ENCODE data around the gene CACNA2D4. TPM values are rescaled to one million over a fixed set of nuclear protein-coding genes. Genes with fewer than 3 reads are reported as not detected.
A peak's percentile ranks its signal among the peaks of the same experiment; 100 is the strongest.

CACNA2D4 gene
- total and polyA plus RNA-seq, 2 of the 13 experiments (the other 11 are each of a cell fraction or from before 2014, with no cell fraction given), result 14.2 to 136 TPM

DNA sequence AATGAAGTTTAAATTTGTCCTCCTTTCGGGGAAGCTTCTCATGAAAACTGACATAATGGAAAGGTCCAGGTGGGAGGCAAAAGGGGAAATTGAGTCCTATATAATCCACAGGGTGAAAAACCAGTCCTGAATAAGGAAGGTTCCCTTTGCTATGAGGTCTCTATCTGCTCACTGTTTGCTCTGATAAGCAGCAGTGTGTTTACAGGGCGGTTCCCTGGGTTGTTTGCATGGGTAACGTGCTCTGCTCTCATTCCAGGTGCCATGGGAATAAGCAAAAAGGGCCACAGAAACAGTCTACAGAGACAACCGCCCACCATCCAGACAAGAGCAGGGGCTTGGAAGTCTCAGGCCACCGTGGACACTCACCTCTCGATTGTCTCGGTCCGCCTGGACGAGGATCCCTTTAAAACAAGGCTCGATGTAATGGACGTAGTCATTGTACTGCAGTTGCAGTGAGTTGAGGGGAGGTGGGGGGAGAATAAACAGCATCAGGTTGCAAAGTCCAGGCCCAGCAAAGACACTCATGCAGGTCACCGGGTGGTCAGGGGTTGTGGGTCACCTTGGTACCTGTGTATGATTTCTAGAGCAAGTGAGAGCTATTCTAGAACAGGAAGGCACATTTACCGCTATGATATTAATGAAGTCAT is 32.7 kb downstream of the CACNA2D4 start:
- in situ Hi-C loops (cut with HindIII; ENCODE audit: extremely low pct_ligation_motif_present, low pct_unique_long_range_greater_than_20kb) (no loop called here), intact Hi-C loops (cut with micrococcal nuclease; ENCODE audit: unreplicated experiment) (no loop called here)
- peak overlapping the region in 2 of 3 experiments; percentile 8 to 48; a peak in 2 of 6 replicates for H3K4me3 ChIP-seq (replicated peaks in 1 of 3; ENCODE audit: insufficient read depth in 1 of 3, low read depth in 2 of 3, low read length in 3 of 3)
- H3K4me1 ChIP-seq (ENCODE audit: insufficient read depth, low read length), result peaks cover 23% of the 10 kb centered on the region
- no peak overlapping the region for H3K27ac ChIP-seq (ENCODE audit: extremely low read length, insufficient read depth, low read length)
- H3K79me2 ChIP-seq (ENCODE audit: insufficient read depth, low read length), result no peaks in the 10 kb centered on the region
- H3K4me2 ChIP-seq (ENCODE audit: low read depth, low read length), result peak overlapping the region; percentile 69
- CTCF ChIA-PET (ENCODE audit: low intra/inter-chr PET ratio, low total read pairs), result no interaction called here
- ATAC-seq (peak; percentile 86), FAIRE-seq (no peak), DNase-seq (ENCODE audit: low spot score) (peak; percentile 32)
- peaks cover 6 to 35% of the 10 kb centered on the region in 2 experiments; a peak in 3 of 5 replicates for H3K27me3 ChIP-seq (ENCODE audit: control insufficient read depth in 1 of 2, insufficient read depth in 2 of 2, low read length in 2 of 2)
- H3K36me3 ChIP-seq (replicated peaks in 1 of 2; ENCODE audit: control insufficient read depth in 1 of 2, insufficient read depth in 2 of 2, low read length in 2 of 2), result no peaks in the 10 kb centered on the region
- POLR2A ChIA-PET, result no interaction called here
- no peaks in the 10 kb centered on the region for H4K20me1 ChIP-seq (ENCODE audit: insufficient read depth, low read length)
- H2AFZ ChIP-seq (ENCODE audit: low read length), result peak overlapping the region; percentile 86
- H3K9ac ChIP-seq (ENCODE audit: insufficient read depth, low read depth, low read length), result no peak overlapping the region
- no TSS peak for BruUV-seq (replicated peaks)
- 7% methylated on average over 12 of the region's 13 CpGs for WGBS (ENCODE audit: low lambda C conversion rate)
- no peaks in the 10 kb centered on the region for H3K9me3 ChIP-seq (ENCODE audit: low read length)
- TF ChIP-seq, protein P1, sequence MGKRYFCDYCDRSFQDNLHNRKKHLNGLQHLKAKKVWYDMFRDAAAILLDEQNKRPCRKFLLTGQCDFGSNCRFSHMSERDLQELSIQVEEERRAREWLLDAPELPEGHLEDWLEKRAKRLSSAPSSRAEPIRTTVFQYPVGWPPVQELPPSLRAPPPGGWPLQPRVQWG (CRISPR knock-in tag; IDR thresholded peaks at IDR 0.05; ENCODE audit: borderline replicate concordance, low read depth), result no peak
- TF ChIP-seq, protein P2, sequence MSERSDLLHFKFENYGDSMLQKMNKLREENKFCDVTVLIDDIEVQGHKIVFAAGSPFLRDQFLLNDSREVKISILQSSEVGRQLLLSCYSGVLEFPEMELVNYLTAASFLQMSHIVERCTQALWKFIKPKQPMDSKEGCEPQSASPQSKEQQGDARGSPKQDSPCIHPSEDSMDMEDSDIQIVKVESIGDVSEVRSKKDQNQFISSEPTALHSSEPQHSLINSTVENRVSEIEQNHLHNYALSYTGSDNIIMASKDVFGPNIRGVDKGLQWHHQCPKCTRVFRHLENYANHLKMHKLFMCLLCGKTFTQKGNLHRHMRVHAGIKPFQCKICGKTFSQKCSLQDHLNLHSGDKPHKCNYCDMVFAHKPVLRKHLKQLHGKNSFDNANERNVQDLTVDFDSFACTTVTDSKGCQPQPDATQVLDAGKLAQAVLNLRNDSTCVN (CRISPR knock-in tag; IDR thresholded peaks at IDR 0.05; ENCODE audit: borderline replicate concordance), result peak; percentile 87
- TF ChIP-seq, protein P3, sequence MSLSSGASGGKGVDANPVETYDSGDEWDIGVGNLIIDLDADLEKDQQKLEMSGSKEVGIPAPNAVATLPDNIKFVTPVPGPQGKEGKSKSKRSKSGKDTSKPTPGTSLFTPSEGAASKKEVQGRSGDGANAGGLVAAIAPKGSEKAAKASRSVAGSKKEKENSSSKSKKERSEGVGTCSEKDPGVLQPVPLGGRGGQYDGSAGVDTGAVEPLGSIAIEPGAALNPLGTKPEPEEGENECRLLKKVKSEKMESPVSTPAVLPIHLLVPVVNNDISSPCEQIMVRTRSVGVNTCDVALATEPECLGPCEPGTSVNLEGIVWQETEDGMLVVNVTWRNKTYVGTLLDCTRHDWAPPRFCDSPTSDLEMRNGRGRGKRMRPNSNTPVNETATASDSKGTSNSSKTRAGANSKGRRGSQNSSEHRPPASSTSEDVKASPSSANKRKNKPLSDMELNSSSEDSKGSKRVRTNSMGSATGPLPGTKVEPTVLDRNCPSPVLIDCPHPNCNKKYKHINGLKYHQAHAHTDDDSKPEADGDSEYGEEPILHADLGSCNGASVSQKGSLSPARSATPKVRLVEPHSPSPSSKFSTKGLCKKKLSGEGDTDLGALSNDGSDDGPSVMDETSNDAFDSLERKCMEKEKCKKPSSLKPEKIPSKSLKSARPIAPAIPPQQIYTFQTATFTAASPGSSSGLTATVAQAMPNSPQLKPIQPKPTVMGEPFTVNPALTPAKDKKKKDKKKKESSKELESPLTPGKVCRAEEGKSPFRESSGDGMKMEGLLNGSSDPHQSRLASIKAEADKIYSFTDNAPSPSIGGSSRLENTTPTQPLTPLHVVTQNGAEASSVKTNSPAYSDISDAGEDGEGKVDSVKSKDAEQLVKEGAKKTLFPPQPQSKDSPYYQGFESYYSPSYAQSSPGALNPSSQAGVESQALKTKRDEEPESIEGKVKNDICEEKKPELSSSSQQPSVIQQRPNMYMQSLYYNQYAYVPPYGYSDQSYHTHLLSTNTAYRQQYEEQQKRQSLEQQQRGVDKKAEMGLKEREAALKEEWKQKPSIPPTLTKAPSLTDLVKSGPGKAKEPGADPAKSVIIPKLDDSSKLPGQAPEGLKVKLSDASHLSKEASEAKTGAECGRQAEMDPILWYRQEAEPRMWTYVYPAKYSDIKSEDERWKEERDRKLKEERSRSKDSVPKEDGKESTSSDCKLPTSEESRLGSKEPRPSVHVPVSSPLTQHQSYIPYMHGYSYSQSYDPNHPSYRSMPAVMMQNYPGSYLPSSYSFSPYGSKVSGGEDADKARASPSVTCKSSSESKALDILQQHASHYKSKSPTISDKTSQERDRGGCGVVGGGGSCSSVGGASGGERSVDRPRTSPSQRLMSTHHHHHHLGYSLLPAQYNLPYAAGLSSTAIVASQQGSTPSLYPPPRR (CRISPR knock-in tag; IDR thresholded peaks at IDR 0.05; ENCODE audit: borderline replicate concordance), result 0 out of 2 replicates have a peak, but pooled peaks have one; percentile 26
- TF ChIP-seq MTA3 (CRISPR knock-in tag; IDR thresholded peaks at IDR 0.05) (no peak), ZNF619 (CRISPR knock-in tag; IDR thresholded peaks at IDR 0.05) (no peak), FOXA3 (CRISPR knock-in tag; IDR thresholded peaks at IDR 0.05) (peak; percentile 51; the same call in 1 of the 2 replicates), NR2C2 (CRISPR knock-in tag; IDR thresholded peaks at IDR 0.05; ENCODE audit: borderline replicate concordance) (0 out of 2 replicates have a peak, but pooled peaks have one; percentile 39), TRIM24 (CRISPR knock-in tag; IDR thresholded peaks at IDR 0.05) (no peak), HNF4A (CRISPR knock-in tag; IDR thresholded peaks at IDR 0.05) (peak; percentile 57), FOXP1 (IDR thresholded peaks at IDR 0.05) (no peak), FOXP1 (CRISPR knock-in tag; IDR thresholded peaks at IDR 0.05) (peak; percentile 85), ASH2L (IDR thresholded peaks at IDR 0.05; ENCODE audit: insufficient read length, low read depth, low read length) (peak; percentile 58), AHR (CRISPR knock-in tag; IDR thresholded peaks at IDR 0.05) (no peak), SP5 (CRISPR knock-in tag; IDR thresholded peaks at IDR 0.05; ENCODE audit: borderline replicate concordance, low read depth) (0 out of 2 replicates have a peak, but pooled peaks have one; percentile 41)
- TF ChIP-seq, protein P4, sequence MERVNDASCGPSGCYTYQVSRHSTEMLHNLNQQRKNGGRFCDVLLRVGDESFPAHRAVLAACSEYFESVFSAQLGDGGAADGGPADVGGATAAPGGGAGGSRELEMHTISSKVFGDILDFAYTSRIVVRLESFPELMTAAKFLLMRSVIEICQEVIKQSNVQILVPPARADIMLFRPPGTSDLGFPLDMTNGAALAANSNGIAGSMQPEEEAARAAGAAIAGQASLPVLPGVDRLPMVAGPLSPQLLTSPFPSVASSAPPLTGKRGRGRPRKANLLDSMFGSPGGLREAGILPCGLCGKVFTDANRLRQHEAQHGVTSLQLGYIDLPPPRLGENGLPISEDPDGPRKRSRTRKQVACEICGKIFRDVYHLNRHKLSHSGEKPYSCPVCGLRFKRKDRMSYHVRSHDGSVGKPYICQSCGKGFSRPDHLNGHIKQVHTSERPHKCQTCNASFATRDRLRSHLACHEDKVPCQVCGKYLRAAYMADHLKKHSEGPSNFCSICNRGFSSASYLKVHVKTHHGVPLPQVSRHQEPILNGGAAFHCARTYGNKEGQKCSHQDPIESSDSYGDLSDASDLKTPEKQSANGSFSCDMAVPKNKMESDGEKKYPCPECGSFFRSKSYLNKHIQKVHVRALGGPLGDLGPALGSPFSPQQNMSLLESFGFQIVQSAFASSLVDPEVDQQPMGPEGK (CRISPR knock-in tag; IDR thresholded peaks at IDR 0.05), result peak; percentile 23; the same call in 1 of the 2 replicates
